Activated CD4-positive, alpha-beta T cell treated with anti-CD3 and anti-CD28 coated beads, Interleukin-2, amount 50 U/mL, for 1 hour (primary cell): ENCODE results near the gene AP5Z1.

Experiments
- DNase-seq: peaks from one replicate; pipeline ENCODE4 v3.0.0-alpha.2; 2020

Gene AP5Z1

DNA sequence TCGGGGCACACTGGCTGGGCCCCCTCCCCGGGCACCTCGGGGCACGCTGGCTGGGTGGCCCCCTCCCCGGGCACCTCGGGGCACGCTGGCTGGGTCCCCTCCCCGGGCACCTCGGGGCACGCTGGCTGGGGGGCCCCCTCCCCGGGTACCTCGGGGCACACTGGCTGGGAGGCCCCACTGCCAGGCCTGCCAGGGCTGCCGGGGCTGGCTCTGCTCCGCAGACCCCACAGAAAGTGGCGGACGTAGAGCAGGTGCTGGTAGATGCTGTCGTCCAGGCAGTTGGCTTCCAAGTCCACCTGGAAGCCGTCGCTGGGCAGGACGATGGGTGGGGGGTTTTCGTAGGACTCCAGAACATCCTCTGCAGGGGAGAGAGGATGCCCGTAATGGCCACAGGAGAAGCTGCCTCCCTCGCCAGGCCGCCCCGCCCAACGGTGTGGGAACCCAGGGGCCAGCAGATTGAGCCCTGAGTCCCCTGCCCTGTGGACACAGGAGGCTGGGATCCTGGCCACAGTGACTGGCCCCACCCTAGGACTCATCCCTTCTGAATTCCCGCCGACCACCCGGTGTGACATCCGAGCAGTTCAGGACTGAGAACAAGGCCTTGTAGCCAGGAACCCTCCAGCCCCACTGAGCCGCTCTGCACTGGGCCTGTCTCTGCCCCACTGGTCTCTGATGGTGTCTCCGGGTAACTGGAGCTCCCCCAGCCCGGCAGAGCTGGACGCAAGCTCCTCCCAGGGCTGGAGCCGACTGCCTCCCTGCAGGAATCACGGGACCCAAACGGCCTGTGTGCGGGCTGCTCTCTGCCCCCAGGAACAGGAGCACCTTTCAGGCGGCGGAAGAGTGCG is 28.2 kb downstream of the AP5Z1 start:
- DNase-seq, result no peak

GRCh38 chr7:4805110-4805983 is 29.9 kb downstream of the AP5Z1 start:
- DNase-seq, result no peak

- no peak for DNase-seq
Observed at GRCh38 chr7:4805984-4806300, 30.5 kb downstream of the AP5Z1 start.

GRCh38 chr7:4806983-4807597 is 31.7 kb downstream of the AP5Z1 start:
- no peak for DNase-seq

GRCh38 chr7:4807598-4808016 is 32.2 kb downstream of the AP5Z1 start:
- DNase-seq, result no peak

- no peak for DNase-seq
Observed at GRCh38 chr7:4808026-4808425, 32.6 kb downstream of the AP5Z1 start.

- DNase-seq, result no peak
Observed at GRCh38 chr7:4808565-4808964, 33.1 kb downstream of the AP5Z1 start.

- peak; percentile 20 for DNase-seq
Observed at GRCh38 chr7:4809091-4809591, 33.7 kb downstream of the AP5Z1 start.

DNA sequence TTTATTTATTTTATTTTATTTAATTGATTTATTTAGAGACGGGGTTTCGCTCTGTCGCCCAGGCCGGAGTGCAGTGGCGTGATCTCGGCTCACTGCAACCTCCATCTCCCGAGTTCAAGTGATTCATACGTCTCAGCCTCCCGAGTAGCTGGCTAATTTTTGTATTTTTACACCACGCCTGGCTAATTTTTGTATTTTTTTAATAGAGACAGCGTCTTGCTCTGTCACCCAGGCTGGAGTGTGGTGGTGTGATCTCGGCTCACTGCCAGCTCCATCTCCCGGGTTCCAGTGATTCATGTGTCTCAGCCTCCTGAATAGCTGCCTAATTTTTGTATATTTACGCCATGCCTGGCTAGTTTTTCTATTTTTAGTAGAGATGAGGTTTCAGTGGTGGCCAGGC is 34.2 kb downstream of the AP5Z1 start:
- no peak for DNase-seq

- DNase-seq, result no peak
Observed at GRCh38 chr7:4814433-4814832, 39.0 kb downstream of the AP5Z1 start.

DNA sequence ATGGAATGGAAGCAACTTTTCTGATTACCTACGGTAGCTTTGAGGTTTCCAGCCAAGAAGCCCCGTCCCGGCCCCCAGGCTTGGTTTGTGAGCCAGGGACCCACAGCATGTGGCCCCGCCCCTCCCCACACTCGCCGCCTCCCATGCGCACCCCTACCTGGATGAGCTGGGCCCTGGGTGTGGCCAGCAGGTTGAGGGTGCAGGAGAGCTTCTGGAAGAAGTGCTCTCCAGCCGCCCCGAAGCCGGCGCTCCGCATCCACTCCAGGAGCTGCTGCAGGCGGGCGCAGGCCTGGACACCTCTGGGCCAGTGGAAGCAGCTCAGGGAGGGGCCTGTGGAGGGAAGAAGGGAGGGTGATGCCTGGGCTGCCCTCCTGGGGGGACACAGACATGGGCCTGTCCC is 39.7 kb downstream of the AP5Z1 start:
- no peak for DNase-seq

GRCh38 chr7:4815609-4816418 is 40.4 kb downstream of the AP5Z1 start:
- DNase-seq, result no peak

- DNase-seq, result no peak
Observed at GRCh38 chr7:4816419-4817080, 41.1 kb downstream of the AP5Z1 start.

- DNase-seq, result no peak
Observed at GRCh38 chr7:4817178-4817901, 41.9 kb downstream of the AP5Z1 start.

GRCh38 chr7:4818000-4818794 is 42.8 kb downstream of the AP5Z1 start:
- DNase-seq, result no peak

- DNase-seq, result no peak
Observed at GRCh38 chr7:4819560-4820404, 44.4 kb downstream of the AP5Z1 start.

DNA sequence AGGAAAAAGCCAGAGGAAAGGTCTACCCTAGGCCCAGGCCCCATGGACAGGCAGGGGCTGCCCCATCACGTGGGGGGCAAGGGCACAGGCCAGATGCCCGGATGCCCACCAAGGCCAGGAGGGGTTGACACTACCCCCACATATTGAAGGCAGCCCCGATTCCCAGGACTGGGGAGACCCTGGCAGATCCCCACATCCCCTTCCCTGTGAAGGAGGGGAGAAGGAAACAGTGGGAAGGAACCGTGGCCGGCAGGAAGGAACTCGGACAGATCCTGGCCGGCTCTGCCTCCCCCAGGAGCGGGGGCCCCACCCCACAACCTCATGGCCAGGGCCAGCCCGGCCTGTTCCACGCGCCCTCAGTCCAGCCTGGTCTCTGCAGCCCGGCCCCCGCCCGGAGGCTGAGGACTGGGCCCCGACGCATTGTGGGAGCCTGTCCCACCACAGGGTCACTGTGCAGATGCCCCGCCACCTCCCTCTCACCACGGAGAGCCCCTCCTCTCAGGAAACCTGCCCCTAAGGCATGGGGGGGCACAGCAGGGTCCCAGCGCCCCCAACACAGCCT is 45.1 kb downstream of the AP5Z1 start:
- no peak for DNase-seq

DNA sequence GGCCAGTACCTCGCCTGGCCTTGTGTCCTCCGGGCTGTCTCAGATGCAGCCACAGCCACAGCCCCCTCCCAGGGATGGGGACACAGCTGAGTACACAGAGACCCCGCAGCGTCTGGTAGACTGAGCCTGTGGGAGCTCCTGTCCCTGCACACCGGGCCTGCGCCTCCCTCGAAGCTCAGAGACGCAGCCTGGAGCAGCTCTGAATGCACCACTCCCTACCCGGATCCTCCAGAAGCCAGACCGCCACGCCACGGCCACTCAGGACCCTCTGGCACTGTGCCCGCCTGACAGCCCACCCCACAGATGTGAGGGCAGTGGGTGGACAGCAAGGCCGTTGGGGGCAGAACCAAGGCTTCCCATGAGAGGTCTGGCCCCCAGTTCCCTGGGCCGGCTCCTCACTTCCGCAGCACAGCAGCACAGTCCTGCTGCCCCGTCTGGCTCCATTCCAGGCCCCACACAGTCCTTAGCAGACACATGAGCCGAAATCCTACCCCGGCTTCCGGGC is 45.6 kb downstream of the AP5Z1 start:
- no peak for DNase-seq

DNA sequence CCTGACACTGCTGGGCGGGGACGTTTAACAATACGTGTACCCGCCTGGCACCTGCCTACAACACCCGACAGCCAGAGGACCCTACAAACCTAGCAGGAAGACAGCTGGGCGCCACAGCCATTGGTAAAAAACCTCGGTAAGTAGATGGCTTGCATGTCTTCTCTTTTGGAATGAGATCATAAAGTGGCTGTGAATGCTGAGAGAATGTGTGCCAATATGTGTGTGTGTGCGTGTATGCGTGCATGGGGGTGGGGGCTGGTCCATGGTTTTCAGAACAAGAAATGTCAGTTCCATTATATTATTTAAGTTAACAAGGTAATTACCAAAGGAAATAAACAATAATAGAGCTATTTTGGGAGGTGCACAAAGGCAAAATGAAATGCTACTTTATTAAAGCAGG is 47.3 kb downstream of the AP5Z1 start:
- DNase-seq, result no peak
